ENCODE results near the gene SUFU.
"Not testable (repeated sequence)": the region's sequence is repeated elsewhere in the genome, so short reads cannot be mapped to it uniquely, and the experiment has no call there.

The SUFU gene

GRCh38 chr10:102492344-102492939 is 11.3 kb upstream of the SUFU start:
- Mint-ChIP-seq H3K27ac (ENCODE audit: low read depth) (peak overlapping the region; percentile 79), H3K9me3 (no peaks in the 10 kb centered on the region), H3K4me3 (no peak overlapping the region), H3K36me3 (ENCODE audit: insufficient read depth) (peaks cover 49% of the 10 kb centered on the region), H3K27me3 (no peaks in the 10 kb centered on the region), H3K4me1 (peaks cover 23% of the 10 kb centered on the region)
- DNase-seq (ENCODE audit: low spot score in 2 of 2) (no peak), ATAC-seq (replicated peaks; ENCODE audit: extremely low read depth, poor library complexity, severe bottlenecking) (no peak)

GRCh38 chr10:102492983-102493382 is 10.8 kb upstream of the SUFU start:
- H3K36me3 Mint-ChIP-seq (ENCODE audit: insufficient read depth): peaks cover 44% of the 10 kb centered on the region
- H3K9me3 Mint-ChIP-seq: no peaks in the 10 kb centered on the region
- no peak overlapping the region for H3K4me3 Mint-ChIP-seq
- no peak for ATAC-seq (replicated peaks; ENCODE audit: extremely low read depth, poor library complexity, severe bottlenecking)
- H3K4me1 Mint-ChIP-seq: peaks cover 28% of the 10 kb centered on the region
- DNase-seq (ENCODE audit: low spot score in 2 of 2): no peak
- H3K27me3 Mint-ChIP-seq: no peaks in the 10 kb centered on the region
- peak overlapping the region; percentile 79 for H3K27ac Mint-ChIP-seq (ENCODE audit: low read depth)

- DNase-seq (ENCODE audit: low spot score in 2 of 2) (no peak), ATAC-seq (replicated peaks; ENCODE audit: extremely low read depth, poor library complexity, severe bottlenecking) (no peak)
- H3K27me3 Mint-ChIP-seq: no peaks in the 10 kb centered on the region
- H3K4me3 Mint-ChIP-seq: no peak overlapping the region
- H3K9me3 Mint-ChIP-seq: no peaks in the 10 kb centered on the region
- no peak overlapping the region for H3K27ac Mint-ChIP-seq (ENCODE audit: low read depth)
- peaks cover 36% of the 10 kb centered on the region for H3K36me3 Mint-ChIP-seq (ENCODE audit: insufficient read depth)
- peaks cover 32% of the 10 kb centered on the region for H3K4me1 Mint-ChIP-seq
Measured at GRCh38 chr10:102493771-102494170, 10.0 kb upstream of the SUFU start.

- H3K36me3 Mint-ChIP-seq (ENCODE audit: insufficient read depth): peaks cover 16% of the 10 kb centered on the region
- H3K9me3 Mint-ChIP-seq: no peaks in the 10 kb centered on the region
- ATAC-seq (replicated peaks; ENCODE audit: extremely low read depth, poor library complexity, severe bottlenecking): no peak
- no peak for DNase-seq (ENCODE audit: low spot score in 2 of 2)
- no peak overlapping the region for H3K27ac Mint-ChIP-seq (ENCODE audit: low read depth)
- peaks cover 35% of the 10 kb centered on the region for H3K4me1 Mint-ChIP-seq
- no peaks in the 10 kb centered on the region for H3K27me3 Mint-ChIP-seq
- H3K4me3 Mint-ChIP-seq: no peak overlapping the region
Measured at GRCh38 chr10:102497545-102497944, 6.2 kb upstream of the SUFU start.

GRCh38 chr10:102499356-102499755 is 4.4 kb upstream of the SUFU start:
- Mint-ChIP-seq H3K4me1 (peaks cover 27% of the 10 kb centered on the region), H3K9me3 (no peaks in the 10 kb centered on the region), H3K27ac (ENCODE audit: low read depth) (no peak overlapping the region), H3K36me3 (ENCODE audit: insufficient read depth) (peaks cover 16% of the 10 kb centered on the region), H3K27me3 (no peaks in the 10 kb centered on the region), H3K4me3 (no peak overlapping the region)
- no peak for ATAC-seq (replicated peaks; ENCODE audit: extremely low read depth, poor library complexity, severe bottlenecking)
- no peak for DNase-seq (ENCODE audit: low spot score in 2 of 2)

GRCh38 chr10:102500686-102501085 is 3.1 kb upstream of the SUFU start:
- H3K27ac Mint-ChIP-seq (ENCODE audit: low read depth); H3K4me3 Mint-ChIP-seq; ATAC-seq (replicated peaks; ENCODE audit: extremely low read depth, poor library complexity, severe bottlenecking); H3K27me3 Mint-ChIP-seq; H3K9me3 Mint-ChIP-seq; DNase-seq (ENCODE audit: low spot score in 2 of 2): not testable (repeated sequence)
- Mint-ChIP-seq H3K36me3 (ENCODE audit: insufficient read depth) (peaks cover 18% of the 10 kb centered on the region), H3K4me1 (peaks cover 39% of the 10 kb centered on the region)

GRCh38 chr10:102501201-102502028 is 2.4 kb upstream of the SUFU start:
- H3K27me3 Mint-ChIP-seq: no peaks in the 10 kb centered on the region
- peaks cover 39% of the 10 kb centered on the region for H3K4me1 Mint-ChIP-seq
- no peaks in the 10 kb centered on the region for H3K9me3 Mint-ChIP-seq
- peaks cover 15% of the 10 kb centered on the region for H3K36me3 Mint-ChIP-seq (ENCODE audit: insufficient read depth)
- H3K27ac Mint-ChIP-seq (ENCODE audit: low read depth): no peak overlapping the region
- DNase-seq (ENCODE audit: low spot score in 2 of 2) (no peak), ATAC-seq (replicated peaks; ENCODE audit: extremely low read depth, poor library complexity, severe bottlenecking) (no peak)
- no peak overlapping the region for H3K4me3 Mint-ChIP-seq

- ATAC-seq (replicated peaks; ENCODE audit: extremely low read depth, poor library complexity, severe bottlenecking) (peak; percentile 78), DNase-seq (ENCODE audit: low spot score in 2 of 2) (peak in 1 of 2 donors; percentile 99)
- no peak overlapping the region for H3K27ac Mint-ChIP-seq (ENCODE audit: low read depth)
- H3K4me3 Mint-ChIP-seq: no peak overlapping the region
- H3K4me1 Mint-ChIP-seq: peaks cover 38% of the 10 kb centered on the region
- H3K9me3 Mint-ChIP-seq: no peaks in the 10 kb centered on the region
- peaks cover 10% of the 10 kb centered on the region for H3K36me3 Mint-ChIP-seq (ENCODE audit: insufficient read depth)
- H3K27me3 Mint-ChIP-seq: no peaks in the 10 kb centered on the region
Measured at GRCh38 chr10:102502029-102502336, 1.8 kb upstream of the SUFU start.

GRCh38 chr10:102502337-102503151 is 1.2 kb upstream of the SUFU start, which contains the start of gene ACTR1A:
ACTR1A (minus strand) TSS chr10:102502712; CDS start chr10:102502647, 65 bp downstream.
- peak; percentile 67 for ATAC-seq (replicated peaks; ENCODE audit: extremely low read depth, poor library complexity, severe bottlenecking)
- Mint-ChIP-seq H3K36me3 (ENCODE audit: insufficient read depth) (peaks cover 8% of the 10 kb centered on the region), H3K27me3 (no peaks in the 10 kb centered on the region), H3K9me3 (no peaks in the 10 kb centered on the region), H3K27ac (ENCODE audit: low read depth) (no peak within 1 kb of the TSS), H3K4me3 (no peak within 1 kb of the TSS), H3K4me1 (peaks cover 33% of the 10 kb centered on the region)
- peak; percentile 93 to 98 for DNase-seq (ENCODE audit: low spot score in 2 of 2)

GRCh38 chr10:102504179-102504975 is 605 bp downstream of the SUFU start:
- no peak for ATAC-seq (replicated peaks; ENCODE audit: extremely low read depth, poor library complexity, severe bottlenecking)
- H3K36me3 Mint-ChIP-seq (ENCODE audit: insufficient read depth): peaks cover 5% of the 10 kb centered on the region
- DNase-seq (ENCODE audit: low spot score in 2 of 2): no peak
- H3K4me3 Mint-ChIP-seq: no peak overlapping the region
- no peaks in the 10 kb centered on the region for H3K27me3 Mint-ChIP-seq
- H3K4me1 Mint-ChIP-seq: peaks cover 25% of the 10 kb centered on the region
- H3K27ac Mint-ChIP-seq (ENCODE audit: low read depth): peak overlapping the region; percentile 92
- H3K9me3 Mint-ChIP-seq: no peaks in the 10 kb centered on the region

- no peaks in the 10 kb centered on the region for H3K9me3 Mint-ChIP-seq
- no peak overlapping the region for H3K4me3 Mint-ChIP-seq
- H3K4me1 Mint-ChIP-seq: peaks cover 23% of the 10 kb centered on the region
- DNase-seq (ENCODE audit: low spot score in 2 of 2) (no peak), ATAC-seq (replicated peaks; ENCODE audit: extremely low read depth, poor library complexity, severe bottlenecking) (no peak)
- H3K27ac Mint-ChIP-seq (ENCODE audit: low read depth): peak overlapping the region; percentile 92
- H3K36me3 Mint-ChIP-seq (ENCODE audit: insufficient read depth): peaks cover 9% of the 10 kb centered on the region
- H3K27me3 Mint-ChIP-seq: no peaks in the 10 kb centered on the region
Measured at GRCh38 chr10:102504976-102505300, 1.2 kb downstream of the SUFU start.

- Mint-ChIP-seq H3K4me3 (no peak overlapping the region), H3K27me3 (no peaks in the 10 kb centered on the region), H3K4me1 (peaks cover 23% of the 10 kb centered on the region), H3K9me3 (no peaks in the 10 kb centered on the region), H3K36me3 (ENCODE audit: insufficient read depth) (peaks cover 9% of the 10 kb centered on the region), H3K27ac (ENCODE audit: low read depth) (no peak overlapping the region)
- ATAC-seq (replicated peaks; ENCODE audit: extremely low read depth, poor library complexity, severe bottlenecking) (no peak), DNase-seq (ENCODE audit: low spot score in 2 of 2) (no peak)
Measured at GRCh38 chr10:102505462-102506115, 1.8 kb downstream of the SUFU start.

Measured in central memory CD8-positive, alpha-beta T cell (primary cell).